Superior temporal gyrus (tissue), 1 donor: Measurements from ENCODE around the gene CEBPG.

Source experiments
- DNase-seq: peaks from one replicate; pipeline ENCODE4 v3.0.0-alpha.2; 2016; ENCODE audit errors: extremely low spot score

CEBPG gene

GRCh38 chr19:33405553-33406461 lies 32.3 kb downstream of the CEBPG start:
- no peak for DNase-seq

- DNase-seq: peak; percentile 76
Observed at GRCh38 chr19:33406521-33407139, 33.1 kb downstream of the CEBPG start.

- no peak for DNase-seq
Observed at GRCh38 chr19:33407140-33407551, 33.6 kb downstream of the CEBPG start.

GRCh38 chr19:33407716-33408115 lies 34.2 kb downstream of the CEBPG start:
- no peak for DNase-seq

GRCh38 chr19:33408116-33408515 lies 34.6 kb downstream of the CEBPG start:
- DNase-seq: no peak

- DNase-seq: no peak
Observed at GRCh38 chr19:33408538-33409434, 35.3 kb downstream of the CEBPG start.

- DNase-seq: no peak
Observed at GRCh38 chr19:33409906-33410685, 36.6 kb downstream of the CEBPG start.

- DNase-seq: no peak
Observed at GRCh38 chr19:33410915-33411401, 37.4 kb downstream of the CEBPG start.

GRCh38 chr19:33411621-33412180 lies 38.2 kb downstream of the CEBPG start:
- no peak for DNase-seq

GRCh38 chr19:33412601-33413425 lies 39.3 kb downstream of the CEBPG start:
- DNase-seq: no peak

GRCh38 chr19:33413426-33413725 lies 39.9 kb downstream of the CEBPG start:
- DNase-seq: no peak

- DNase-seq: no peak
Observed at GRCh38 chr19:33413868-33414666, 40.6 kb downstream of the CEBPG start.

GRCh38 chr19:33414667-33415605 lies 41.4 kb downstream of the CEBPG start:
- no peak for DNase-seq

GRCh38 chr19:33416307-33417215 lies 43.1 kb downstream of the CEBPG start:
- DNase-seq: no peak

- DNase-seq: no peak
Observed at GRCh38 chr19:33417751-33418150, 44.2 kb downstream of the CEBPG start.

GRCh38 chr19:33418461-33418860 lies 45.0 kb downstream of the CEBPG start:
- no peak for DNase-seq
